ENCODE data around the gene SMCO2.
"Not testable (repeated sequence)": the region's sequence is repeated elsewhere in the genome, so short reads cannot be mapped to it uniquely, and the experiment has no call there.

Gene SMCO2

DNA sequence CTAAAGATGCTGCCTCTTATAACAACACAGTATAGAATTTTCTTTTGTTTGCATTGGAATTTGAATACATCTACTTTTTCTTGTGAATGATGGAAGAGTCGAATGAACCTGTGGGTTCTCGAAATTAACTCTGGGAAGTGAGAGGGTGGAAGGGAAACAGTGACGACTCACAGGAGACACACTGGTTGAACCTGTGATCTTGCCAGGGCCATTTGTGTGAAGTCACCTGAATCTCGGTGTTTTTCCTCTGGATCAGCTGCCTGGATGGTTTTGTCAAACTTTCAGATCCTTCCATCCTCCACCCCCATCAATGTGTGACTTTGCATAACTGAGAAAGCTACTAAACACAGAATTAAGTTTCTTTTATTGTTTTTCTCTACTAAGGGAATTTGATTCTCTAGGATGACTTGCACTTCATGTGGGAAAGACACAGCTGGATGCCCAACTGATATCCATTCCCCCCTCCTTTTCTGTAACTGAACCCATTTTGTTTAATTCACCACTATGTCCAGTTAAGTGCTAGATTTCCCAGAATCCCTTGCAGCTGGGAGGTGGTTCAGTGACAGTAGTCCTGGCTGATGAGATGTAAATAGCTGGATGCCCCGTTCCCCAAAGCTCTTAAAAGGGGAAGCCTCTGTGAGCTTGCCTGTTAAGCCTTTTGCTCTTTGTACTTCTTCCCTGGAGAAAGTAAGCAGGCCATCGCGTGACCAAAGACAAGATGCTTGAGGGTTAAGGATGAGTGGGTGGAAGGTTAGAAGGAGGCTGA, 83.8 kb downstream of the SMCO2 start:
- no peak for DNase-seq

DNA sequence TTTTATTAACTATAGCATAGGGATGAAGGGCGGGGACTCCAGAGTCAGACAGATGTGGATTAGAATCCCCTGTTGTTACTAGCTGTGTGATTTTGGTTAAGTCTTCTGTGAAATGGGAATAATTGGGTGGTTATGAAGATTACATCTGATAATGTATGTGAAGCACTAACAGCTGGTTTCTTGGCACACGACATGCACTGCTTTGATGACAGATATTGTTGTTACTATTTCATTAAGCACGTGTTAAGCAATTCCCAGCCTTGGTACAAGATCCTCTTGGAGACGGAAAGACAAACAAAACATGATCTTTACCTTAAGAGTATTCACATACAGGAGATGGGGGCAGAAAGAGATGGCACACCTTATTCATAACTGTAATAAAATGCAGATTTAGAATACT, 85.4 kb downstream of the SMCO2 start:
- DNase-seq, result no peak

DNA sequence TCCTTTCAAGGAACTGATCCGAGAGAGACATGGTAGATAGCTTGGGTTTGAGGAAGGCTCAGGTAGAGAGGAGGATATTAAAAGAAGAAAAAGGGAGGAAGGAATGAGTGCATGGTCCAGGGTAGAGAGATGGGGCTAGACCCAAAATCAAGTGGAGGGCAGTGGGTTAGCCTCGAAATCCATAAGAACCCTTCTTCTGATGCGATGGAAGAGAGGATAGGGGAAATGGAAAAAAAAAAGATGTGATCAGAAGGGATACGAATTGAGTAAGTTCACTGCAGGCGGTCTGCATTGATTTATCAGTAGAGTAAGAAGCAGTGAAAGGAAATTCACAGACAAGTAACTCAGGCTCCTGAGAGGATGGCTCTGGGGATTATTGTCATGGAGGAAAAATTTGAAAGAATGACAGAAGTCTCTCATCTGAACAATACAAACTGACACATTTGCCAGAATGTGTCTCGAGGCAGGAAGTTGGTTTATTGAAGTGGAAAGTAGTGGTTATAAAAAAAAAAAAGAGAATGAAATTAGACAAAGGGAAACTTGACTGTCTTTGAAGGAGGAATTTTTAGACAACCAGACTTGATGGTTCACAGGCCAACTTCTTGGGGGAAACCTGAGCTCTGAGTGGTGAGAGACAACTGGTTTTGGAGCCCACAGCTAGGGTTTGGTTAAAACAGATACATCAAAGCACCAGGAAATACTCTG, 87.7 kb downstream of the SMCO2 start:
- no peak for DNase-seq

DNA sequence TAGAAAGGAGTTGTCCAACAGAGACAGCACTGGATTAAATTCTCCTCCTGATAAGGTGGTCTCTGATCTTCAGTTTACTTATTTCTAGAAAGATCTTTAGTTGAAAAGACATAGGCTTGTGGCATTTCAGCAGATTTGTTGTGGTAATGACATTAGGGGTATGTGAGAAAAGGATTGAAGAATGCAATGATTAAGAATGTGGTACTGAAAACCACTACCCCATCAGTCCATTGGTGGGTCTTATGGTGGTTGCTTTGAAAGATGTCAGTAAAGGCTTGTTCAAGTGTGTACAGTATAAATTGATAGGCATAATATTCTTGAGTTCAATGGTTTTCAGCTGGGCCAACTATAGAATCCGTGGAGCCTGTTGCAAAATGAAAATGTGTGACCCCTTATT, 88.2 kb downstream of the SMCO2 start:
- DNase-seq, result no peak

DNA sequence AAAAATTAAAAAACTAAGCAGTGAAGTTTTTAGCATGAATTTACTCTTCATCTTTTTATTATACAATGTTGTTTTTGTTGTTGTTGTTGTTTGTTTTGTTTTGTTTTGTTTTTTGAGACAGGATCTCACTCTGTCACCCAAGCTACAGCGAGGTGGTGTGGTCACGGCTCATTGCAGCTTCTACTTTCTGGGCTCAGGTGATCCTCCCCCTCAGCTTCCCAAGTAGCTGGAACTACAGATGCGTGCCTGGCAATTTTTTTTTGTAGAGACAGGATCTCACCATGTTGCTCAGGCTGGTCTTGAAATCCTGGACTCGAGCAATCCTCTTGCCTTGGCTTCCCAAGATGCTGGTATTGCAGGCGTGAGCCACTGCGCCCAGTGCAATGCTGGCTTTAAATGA, 88.8 kb downstream of the SMCO2 start:
- DNase-seq, result no peak

DNA sequence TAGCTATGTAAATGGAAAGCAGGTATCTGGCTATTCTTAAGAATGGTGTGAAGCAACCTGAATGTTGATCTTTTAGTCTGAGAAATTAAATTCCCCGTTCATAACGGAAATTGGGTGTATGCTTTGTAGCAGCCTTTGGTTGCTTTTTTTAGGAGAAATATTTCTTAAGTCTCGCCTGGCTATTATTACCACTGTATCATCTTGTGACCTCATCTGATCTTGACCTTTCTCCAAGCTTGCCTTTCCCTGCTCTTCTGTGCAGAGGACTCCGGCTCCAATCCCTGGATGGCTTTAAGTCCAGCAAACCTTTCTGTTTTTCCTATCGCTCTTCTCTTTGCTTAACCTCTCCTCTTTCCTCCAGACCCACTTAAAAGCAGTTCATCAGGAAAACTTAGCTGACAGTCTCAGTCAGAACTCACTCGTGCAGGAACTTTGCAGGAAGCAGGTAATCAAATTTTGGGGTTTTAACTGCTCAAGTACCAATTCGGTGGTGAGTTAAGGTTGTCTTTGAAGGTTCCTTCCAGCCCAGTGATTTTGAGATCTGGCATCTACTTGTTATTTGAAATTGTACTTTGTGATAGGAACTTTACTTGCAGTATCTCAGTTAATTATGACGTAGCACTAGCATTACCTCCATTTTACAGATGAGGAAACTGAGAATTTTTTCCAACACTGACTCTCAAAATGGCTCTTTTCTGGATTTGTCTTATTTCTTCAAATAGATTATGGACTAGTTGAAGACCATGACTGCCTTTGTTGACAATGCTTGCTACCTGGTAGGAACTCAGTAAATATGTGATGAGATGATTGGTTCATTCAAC, 91.5 kb downstream of the SMCO2 start:
- no peak for DNase-seq

DNA sequence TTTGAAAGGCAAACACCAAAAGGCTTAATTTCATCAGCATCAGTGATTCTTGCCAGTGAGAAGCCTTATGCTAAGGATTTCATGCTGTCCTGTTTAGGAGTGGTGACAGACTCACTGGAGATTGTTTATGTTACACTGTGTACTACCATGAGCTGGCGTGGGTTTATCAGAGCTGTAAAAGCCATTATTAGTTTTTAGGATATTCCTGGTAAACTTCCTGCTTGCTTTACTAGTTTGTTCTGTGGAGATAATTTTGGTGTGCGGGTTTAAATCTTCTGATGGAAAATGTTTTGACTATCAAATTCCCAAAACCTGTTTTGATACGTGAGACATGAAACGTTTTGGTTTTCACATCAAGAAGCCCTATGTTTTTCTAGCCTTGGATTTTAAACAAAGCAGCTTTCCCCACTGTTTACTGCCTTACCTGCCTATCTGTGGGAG, 92.7 kb downstream of the SMCO2 start:
- no peak for DNase-seq

DNA sequence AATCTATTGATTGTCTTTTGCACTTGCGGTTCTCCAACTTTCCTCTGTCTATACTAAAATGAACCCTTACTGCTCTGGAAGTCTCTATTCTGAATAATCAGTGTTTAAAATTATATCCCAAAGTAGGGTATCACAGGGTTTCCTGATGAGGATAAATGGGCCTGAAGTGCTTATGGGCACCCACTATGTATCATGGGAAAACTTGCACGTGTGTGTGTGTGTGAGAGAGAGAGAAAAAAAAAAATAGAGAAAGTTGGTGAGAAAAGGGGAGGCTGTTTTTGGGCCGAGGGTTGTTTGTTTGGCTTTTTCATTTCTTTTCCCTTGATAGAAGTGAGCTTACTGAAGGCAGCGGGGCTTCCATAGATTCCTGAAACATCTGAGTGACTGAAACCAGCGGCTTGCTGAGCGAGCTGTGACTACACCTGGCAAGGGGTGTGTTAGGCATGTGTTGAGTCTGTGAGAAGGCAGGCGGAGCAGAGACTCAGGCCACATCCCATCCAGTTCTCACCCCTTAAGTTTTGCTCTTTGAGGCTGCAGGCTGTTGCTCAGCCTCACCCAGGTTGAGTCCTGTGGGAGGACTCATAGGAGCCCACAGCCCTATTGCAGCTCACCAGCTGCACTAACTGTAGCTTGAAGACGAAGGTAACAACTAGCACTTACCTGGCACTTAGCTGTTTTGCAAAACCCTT, 94.6 kb downstream of the SMCO2 start:
- no peak for DNase-seq

DNA sequence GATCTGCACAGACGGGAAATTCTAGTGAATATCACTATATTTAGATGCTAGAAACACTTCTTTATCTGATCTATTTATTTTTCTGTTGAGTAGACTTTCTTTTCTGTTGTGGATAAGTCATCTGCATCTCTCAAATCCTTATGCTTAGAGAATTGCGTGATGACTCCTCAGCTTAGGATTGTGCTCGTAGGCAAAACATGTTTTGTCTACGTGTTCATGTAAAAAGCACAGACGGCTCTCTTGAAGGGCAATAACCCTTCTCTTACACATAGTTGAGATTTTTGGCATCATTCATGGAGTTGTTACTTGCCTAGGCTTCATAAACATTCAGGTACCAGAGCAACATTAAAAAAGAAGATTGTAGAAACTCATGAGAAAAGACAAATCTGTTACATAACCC, 96.1 kb downstream of the SMCO2 start:
- no peak for DNase-seq

DNA sequence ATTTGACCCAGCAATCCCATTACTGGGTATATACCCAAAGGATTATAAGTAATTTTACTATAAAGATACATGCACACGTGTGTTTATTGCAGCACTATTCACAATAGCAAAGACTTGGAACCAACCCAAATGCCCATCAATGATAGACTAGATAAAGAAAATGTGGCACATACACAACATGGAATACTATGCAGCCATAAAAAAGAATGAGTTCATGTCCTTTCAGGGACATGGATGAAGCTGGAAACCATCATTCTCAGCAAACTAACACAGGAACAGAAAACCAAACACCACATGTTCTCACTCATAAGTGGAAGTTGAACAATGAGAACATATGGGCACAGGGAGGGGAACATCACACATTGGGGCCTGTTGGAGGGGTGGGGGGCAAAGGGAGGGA, 98.3 kb downstream of the SMCO2 start:
- not testable (repeated sequence) for DNase-seq

DNA sequence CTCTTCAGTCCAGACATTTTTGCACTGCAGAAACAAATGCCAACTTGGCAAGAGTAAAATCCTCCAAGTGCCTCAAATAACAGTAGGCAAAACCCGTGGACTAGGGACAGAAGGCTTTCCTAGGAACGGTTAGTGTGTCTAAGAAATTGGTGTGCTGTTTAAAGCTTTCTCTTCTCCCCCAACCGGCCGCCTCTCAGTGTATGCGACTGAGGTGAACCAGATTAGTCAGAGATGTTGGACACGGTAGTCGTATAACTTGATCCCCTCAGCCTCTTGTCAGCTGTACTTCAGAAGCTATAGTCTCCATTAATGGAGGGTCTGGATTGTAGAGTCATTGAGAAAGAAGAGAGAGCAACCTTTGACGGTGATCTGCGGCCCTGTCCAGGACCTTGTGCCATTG, 99.1 kb downstream of the SMCO2 start:
- DNase-seq, result no peak

DNA sequence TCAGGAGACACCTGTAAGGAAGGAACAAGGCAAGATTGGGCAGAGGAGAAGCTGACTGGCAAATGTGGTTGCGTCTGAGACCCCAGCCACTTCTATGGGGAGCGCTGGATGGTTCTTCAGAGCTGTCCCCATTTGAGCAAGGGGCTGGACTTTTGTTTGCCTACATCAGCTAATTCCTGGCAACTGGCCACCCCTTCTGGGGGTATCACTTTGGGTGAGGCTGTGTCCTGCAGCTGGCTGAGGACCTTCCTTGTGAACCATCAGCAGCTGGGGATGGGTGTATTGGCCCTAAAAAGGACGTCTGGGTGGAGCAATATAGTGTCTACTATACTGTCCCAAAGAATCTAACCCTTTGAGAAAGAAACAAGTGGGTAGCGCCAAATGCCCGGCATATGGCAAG, 101.1 kb downstream of the SMCO2 start:
- DNase-seq, result no peak

DNA sequence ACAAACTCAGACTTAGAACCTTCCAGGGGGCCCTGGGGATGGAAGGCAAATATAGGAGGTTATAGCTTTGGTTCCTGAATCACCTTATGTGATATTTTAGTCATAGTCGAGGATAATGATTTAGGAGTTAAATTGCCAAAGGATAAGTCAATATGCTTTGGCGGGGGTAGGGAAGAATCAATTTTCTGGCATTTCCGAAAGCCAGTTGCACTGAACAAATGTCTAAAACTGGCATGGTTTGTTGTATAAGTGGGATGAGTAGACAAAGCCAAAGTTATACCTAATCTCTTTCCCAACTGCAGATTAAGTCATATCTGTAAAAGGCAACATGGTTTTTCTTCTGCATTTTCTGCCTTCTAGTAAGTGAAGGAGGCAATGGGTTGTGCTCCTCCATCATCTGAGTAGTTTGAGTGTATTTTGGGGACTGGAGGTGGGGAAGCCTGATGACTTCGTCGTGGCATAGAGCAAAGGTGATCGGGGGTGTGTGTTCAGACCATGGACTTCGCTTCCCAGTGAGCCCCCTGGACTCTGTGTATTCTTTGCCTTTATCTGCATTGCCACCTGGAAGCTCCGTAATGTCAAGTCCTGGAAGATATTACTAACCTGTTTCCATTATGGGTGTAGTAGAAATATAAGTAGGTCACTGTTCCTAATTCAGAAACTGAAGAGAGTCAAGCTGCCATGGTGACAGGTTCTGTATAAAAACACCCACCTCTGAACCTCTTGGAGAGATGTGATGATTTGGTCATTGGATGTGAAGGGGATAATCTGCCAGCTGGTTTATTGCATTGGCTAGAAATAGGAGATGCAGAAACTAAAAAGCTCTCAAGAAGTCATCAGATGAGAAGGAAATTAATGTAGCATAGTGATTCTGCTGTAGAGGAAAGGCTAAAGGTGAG, 102.0 kb downstream of the SMCO2 start:
- DNase-seq, result no peak

DNA sequence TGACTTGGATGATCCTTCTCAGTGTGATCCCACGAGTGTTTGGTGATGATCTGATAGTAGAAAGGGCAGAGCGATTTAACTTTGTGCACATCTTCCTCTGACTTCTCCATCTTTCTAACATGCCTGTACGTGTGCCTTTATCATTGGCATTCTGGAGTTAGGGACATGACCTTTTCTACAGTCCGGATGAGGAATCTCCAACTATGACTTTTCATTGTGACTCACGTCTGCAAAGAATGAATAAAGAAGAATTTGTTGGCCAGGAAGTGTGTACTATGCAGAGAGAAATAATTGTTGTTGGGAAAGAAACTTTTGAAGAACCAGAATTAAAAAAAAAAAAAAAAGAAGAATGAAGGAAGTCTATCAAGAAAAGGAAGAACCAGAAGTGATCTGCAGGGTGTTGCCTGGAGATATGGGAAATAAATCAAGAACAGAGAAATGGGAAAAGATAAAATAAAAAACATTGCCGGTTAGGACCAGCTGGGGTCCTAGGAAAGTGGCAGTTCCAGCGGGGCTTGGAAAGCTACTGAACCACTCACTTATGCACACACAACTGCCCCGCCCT, 102.8 kb downstream of the SMCO2 start:
- no peak for DNase-seq

DNA sequence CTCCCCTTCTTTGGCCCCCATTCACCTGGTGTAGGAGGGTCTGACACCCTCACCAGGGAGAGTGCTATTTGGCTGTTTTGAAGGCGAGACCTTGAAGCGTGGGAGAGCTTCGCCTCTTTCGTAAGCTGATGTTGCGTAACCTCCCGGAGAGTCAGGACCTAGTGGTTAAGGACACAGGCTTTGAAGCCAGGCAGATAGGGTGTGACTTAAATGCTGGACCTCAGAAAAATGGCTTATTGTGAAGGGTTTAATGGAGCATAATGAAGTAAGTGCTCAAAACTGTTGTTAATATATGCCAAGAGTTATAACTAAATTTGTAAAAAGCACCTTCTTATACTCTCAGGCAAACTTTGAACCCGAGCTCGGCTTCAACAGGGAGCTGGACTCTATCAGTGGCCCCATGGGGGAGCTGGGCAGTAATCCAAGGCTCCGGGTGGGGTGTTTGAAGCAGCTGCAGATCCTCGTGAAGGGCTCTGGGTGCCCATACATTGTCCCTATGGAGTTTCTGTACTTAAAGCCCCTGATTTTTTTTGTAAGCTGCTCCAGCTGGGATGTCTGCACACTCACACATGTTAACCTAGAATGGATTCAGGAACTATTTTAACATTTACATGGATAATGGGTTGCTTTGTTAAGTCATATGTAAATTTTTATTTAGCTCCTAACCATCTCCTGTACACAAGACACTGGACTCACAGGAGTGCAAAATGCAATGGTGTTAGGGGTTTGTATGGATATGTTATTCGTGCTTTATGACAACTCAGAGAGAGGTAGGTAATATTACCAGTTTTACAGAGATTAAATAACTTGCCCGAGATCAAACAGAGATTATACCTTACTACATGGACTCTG, 103.5 kb downstream of the SMCO2 start:
- peak; percentile 37 for DNase-seq

DNA sequence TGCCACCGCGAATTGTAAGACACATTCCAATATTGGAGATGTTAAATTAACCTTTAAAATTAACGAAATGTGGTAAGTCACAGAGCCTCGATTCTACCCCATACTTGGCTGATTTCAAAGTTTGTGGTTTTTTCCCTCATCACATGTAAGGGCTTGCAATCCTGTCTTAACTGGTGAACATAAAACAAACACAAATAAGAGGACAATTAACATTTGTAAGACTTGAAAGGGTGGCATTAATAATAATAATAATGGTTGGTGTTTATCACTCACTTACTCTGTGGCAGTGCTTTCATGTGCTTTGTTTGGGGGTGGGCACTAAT, 104.1 kb downstream of the SMCO2 start:
- DNase-seq, result no peak

DNA sequence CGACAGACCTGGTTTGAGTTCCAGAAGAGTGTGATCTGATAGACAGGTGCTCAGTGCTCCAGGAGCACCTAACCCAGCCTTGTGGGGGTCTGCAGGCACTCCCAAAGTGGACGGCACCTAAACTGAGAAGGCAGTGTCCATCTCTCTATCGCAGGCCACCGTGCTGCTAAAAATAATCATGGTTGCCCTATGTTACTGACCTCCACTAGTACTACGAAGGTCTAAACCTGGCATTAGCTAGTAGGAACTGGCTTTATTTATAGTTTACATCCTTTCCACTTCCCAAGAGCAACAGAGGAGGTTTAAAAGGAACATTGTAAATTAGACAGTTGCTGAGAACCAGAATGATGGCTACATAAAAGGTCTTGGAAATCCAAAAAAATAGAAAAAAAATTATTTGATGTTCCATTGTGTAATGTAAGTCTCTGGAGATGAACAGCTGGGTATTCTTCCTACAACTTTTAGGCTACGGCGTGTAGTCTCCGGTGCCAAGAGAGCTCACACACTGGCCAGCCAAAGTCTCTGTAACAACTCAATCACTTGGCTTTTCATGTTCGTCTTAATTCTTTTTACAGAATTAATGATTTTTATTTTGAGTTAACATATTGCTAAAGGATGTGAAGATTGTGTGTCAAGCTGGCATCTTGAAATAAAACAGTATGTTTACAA, 104.8 kb downstream of the SMCO2 start:
- no peak for DNase-seq
